Measurements from ENCODE around the gene PLEKHJ1. TPM values are rescaled to one million over a fixed set of nuclear protein-coding genes. Genes with fewer than 3 reads are reported as not detected.
A peak's percentile ranks its signal among the peaks of the same experiment; 100 is the strongest.

PLEKHJ1 gene
- polyA plus RNA-seq, 2 of the 4 experiments (the other 2 are of a cell fraction): 19.9 to 33.9 TPM

DNA sequence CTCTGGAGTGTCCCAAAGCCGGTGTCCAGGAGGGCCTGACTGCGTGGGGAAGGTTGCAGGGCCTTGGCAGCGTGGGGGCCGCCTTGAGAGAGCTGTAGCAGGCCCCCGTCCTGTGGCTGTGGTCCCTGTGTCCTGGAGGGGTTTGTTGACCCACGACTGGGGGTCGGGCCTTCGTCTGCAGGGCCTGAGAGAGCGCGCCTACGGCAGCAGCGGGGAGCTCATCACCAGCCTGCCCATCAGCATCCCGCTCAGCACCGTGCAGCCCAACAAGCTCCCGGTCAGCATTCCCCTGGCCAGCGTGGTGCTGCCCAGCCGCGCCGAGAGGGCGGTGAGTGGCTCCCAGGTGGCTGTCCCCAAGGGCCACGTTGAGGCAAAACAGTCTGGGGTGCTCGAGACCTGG is 18.5 kb downstream of the PLEKHJ1 start:
- ATAC-seq: no peak
- Histone ChIP-seq H3K4me1 (peaks cover 12% of the 10 kb centered on the region; the same call in 2 of the 3 replicates), H3K4me3 (no peak overlapping the region), H3K9me3 (no peaks in the 10 kb centered on the region), H3K27ac (no peak overlapping the region), H3K4me2 (no peak overlapping the region)
- 98% methylated on average over 7 of the region's 22 CpGs for WGBS (ENCODE audit: missing lambda C conversion rate)
- no peak for DNase-seq (ENCODE audit: low read depth in 1 of 2, low spot score in 1 of 2)
- FAIRE-seq: no peak
- TF ChIP-seq PHF8 (IDR thresholded peaks at IDR 0.05; ENCODE audit: borderline replicate concordance, low read depth) (no peak), JUNB (IDR thresholded peaks at IDR 0.05) (no peak), CBX2 (IDR thresholded peaks at IDR 0.05; ENCODE audit: borderline replicate concordance, low read depth) (no peak), EP300 (IDR thresholded peaks at IDR 0.05) (no peak), CBX8 (IDR thresholded peaks at IDR 0.05) (no peak), CEBPB (IDR thresholded peaks at IDR 0.05) (no peak), NFE2L2 (conservative IDR thresholded peaks at IDR 0.05; ENCODE audit: low read length) (no peak), FOSB (CRISPR knock-in tag; IDR thresholded peaks at IDR 0.05) (no peak), MYC (IDR thresholded peaks at IDR 0.05; ENCODE audit: borderline replicate concordance, low read length) (no peak), MAFK (IDR thresholded peaks at IDR 0.05; ENCODE audit: partially characterized antibody) (no peak), RAD21 (conservative IDR thresholded peaks at IDR 0.05 in 1 of 2, IDR thresholded peaks at IDR 0.05 in 1 of 2) (no peak), MAZ (IDR thresholded peaks at IDR 0.05; ENCODE audit: borderline replicate concordance, low read depth, low read length) (no peak), ZFP36 (IDR thresholded peaks at IDR 0.05; ENCODE audit: borderline replicate concordance, partially characterized antibody) (no peak), TFCP2L1 (CRISPR knock-in tag; IDR thresholded peaks at IDR 0.05) (no peak), EHF (CRISPR knock-in tag; IDR thresholded peaks at IDR 0.05) (no peak), HOXB13 (CRISPR knock-in tag; IDR thresholded peaks at IDR 0.05; ENCODE audit: low read depth) (no peak), ESRRA (IDR thresholded peaks at IDR 0.05; ENCODE audit: borderline replicate concordance, low read length) (no peak)
- TF ChIP-seq, protein P1, sequence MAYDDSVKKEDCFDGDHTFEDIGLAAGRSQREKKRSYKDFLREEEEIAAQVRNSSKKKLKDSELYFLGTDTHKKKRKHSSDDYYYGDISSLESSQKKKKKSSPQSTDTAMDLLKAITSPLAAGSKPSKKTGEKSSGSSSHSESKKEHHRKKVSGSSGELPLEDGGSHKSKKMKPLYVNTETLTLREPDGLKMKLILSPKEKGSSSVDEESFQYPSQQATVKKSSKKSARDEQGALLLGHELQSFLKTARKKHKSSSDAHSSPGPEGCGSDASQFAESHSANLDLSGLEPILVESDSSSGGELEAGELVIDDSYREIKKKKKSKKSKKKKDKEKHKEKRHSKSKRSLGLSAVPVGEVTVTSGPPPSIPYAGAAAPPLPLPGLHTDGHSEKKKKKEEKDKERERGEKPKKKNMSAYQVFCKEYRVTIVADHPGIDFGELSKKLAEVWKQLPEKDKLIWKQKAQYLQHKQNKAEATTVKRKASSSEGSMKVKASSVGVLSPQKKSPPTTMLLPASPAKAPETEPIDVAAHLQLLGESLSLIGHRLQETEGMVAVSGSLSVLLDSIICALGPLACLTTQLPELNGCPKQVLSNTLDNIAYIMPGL (CRISPR knock-in tag; IDR thresholded peaks at IDR 0.05; ENCODE audit: borderline replicate concordance): no peak
- CTCF ChIA-PET: interaction anchor here (0.6 to 0.9 kb wide), 2 partner anchors 18 to 174 kb away, joined by 3 to 4 read pairs; partner anchors contain the start of gene PLEKHJ1
- POLR2A ChIA-PET: no interaction called here

DNA sequence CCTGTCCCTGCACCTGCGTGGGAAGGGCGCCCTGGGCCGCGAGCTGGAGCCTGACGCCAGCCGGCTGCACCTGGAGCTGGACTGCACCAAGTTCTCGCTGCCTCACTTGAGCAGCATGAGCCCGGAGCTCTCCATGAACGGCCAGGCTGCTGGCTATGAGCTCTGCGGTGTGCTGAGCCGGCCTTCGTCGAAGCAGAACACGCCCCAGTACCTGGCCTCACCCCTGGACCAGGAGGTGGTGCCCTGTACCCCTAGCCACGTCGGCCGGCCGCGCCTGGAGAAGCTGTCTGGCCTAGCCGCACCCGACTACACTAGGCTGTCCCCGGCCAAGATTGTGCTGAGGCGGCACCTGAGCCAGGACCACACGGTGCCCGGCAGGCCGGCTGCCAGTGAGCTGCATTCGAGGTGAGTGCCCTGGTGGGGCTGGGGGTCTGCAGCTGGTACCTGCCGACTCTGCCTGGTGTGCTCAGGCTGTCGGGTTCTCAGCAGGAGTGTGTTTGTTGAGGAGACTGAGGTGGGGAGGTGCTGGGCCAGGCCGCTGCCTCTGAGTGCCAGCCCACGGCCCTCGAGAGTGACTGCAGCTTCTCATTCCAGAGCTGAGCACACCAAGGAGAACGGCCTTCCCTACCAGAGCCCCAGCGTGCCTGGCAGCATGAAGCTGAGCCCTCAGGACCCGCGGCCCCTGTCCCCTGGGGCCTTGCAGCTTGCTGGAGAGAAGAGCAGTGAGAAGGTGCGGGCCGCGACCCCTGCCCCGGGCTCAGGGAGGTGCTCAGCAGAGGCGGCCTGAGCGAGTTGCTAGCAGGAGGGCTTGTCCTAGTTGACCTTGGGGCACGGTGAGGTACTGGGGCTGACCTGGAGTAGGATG is 19.5 kb downstream of the PLEKHJ1 start:
- Histone ChIP-seq H3K4me1 (peaks cover 9% of the 10 kb centered on the region; the same call in 2 of the 3 replicates), H3K9me3 (no peaks in the 10 kb centered on the region), H3K4me2 (no peak overlapping the region), H3K27ac (no peak overlapping the region), H3K4me3 (no peak overlapping the region)
- DNase-seq (ENCODE audit: low read depth in 1 of 2, low spot score in 1 of 2) (no peak), ATAC-seq (no peak), FAIRE-seq (no peak)
- WGBS (ENCODE audit: missing lambda C conversion rate): 91% methylated on average over 10 of the region's 43 CpGs
- CTCF ChIA-PET: no interaction called here
- POLR2A ChIA-PET: interaction anchor here (0.5 kb wide), 1 partner anchor 32 kb away, joined by 5 read pairs; no protein-coding TSS in a partner anchor
- TF ChIP-seq, protein P2, sequence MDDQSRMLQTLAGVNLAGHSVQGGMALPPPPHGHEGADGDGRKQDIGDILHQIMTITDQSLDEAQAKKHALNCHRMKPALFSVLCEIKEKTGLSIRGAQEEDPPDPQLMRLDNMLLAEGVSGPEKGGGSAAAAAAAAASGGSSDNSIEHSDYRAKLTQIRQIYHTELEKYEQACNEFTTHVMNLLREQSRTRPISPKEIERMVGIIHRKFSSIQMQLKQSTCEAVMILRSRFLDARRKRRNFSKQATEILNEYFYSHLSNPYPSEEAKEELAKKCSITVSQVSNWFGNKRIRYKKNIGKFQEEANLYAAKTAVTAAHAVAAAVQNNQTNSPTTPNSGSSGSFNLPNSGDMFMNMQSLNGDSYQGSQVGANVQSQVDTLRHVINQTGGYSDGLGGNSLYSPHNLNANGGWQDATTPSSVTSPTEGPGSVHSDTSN (IDR thresholded peaks at IDR 0.05): no peak
- TF ChIP-seq MAFK (IDR thresholded peaks at IDR 0.05; ENCODE audit: partially characterized antibody): peak; percentile 40
- no peak for TF ChIP-seq MYC (IDR thresholded peaks at IDR 0.05; ENCODE audit: borderline replicate concordance, low read length)
- no peak for TF ChIP-seq BHLHE40 (IDR thresholded peaks at IDR 0.05; ENCODE audit: low read depth, low read length)

Data from A549 (cell line).